GM19324 (cell line): Measurements from ENCODE around the gene GRID1.
A peak's percentile ranks its signal among the peaks of the same experiment; 100 is the strongest.

Experiments
- ATAC-seq: cut with Tn5 transposase; IDR thresholded peaks from one replicate; pipeline ENCODE4 v1.9.1; 2021; ENCODE audit warnings: mild to moderate bottlenecking, moderate library complexity; ENCODE audit not compliant: unreplicated experiment, low FRiP score

Gene GRID1

DNA sequence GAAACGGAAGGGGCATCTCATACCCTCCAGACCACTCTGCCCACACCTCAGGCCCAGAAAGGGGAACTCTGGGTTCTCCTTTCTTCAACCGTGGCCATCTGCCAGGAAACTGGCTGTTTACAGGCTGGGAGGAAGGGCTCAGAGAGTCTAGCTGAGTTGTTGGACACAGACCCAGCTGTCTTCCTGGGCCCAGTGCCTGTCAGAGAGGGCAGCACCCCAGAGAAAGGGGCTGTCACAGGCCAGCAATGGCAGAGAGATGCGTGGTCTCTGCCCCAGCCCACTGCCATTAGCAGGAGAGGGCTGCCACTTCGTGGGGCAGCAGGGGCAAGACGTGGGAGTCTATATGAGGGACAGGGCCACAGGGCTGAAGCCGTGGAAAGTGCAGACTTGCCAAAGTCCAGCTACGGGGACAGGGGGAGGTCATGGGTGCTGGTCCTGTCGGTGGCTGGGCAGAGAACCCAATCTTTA is 11.0 kb downstream of the GRID1 start:
- ATAC-seq = peak; percentile 41

DNA sequence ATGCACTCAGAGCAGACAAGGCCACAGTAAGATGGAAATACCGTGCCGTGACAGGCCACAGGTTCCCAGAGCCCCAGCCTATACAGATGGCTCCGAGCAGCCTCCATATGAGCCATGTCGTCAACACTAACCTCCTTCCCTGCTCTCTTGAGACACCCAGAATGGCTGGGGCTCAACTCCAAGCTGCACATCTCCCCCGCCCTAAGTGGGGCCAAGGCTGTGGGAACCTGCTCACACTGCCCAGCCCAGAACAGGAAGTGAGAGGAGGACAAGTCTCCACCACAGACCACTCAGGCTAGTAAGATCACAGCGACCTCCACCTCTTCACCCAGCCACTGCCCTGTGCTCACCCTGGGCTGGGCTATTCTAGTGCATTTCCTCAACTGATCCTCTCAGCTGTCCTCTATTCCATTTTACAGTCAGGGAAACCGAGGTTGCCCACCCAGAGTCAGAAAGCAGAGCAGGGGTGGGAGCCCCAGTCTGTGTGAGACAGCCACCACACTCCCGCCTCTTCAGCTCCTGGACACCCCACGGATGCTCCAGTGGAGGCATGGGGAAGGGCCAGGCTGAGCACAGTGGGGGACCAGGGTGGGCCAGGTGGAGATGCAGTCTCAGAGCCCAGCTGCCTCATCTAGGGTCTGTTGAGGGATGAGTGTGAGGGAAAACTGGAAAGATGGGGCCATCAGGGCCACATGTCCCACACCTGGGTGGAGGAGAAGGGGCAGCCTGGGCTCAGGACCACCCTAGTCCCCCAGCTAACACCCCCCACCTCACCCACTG is 11.6 kb downstream of the GRID1 start:
- no peak for ATAC-seq

GRCh38 chr10:86353506-86354485 is 12.8 kb downstream of the GRID1 start:
- ATAC-seq = no peak

DNA sequence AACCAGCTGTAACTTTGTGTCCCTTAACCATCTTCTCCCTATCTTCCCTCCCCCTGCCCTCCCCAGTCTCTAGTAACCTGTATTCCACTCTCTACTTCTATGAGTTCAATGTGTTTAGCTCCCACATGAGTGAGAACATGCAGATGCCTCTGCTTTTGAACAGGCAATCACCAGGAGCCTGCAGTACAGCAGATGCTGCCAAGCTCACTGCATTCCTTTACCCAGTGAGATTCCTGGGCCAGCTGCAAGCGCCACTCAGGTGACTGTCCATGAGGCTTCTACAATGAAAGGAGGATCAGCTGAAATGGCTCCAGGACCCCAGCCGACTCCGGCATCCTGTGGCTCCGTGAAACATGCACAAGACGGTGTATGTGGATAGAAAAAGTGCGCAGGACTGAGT is 15.7 kb downstream of the GRID1 start:
- ATAC-seq = no peak

- ATAC-seq = no peak
Observed at GRCh38 chr10:86349940-86350630, 16.5 kb downstream of the GRID1 start.

- no peak for ATAC-seq
Observed at GRCh38 chr10:86349474-86349873, 17.1 kb downstream of the GRID1 start.

DNA sequence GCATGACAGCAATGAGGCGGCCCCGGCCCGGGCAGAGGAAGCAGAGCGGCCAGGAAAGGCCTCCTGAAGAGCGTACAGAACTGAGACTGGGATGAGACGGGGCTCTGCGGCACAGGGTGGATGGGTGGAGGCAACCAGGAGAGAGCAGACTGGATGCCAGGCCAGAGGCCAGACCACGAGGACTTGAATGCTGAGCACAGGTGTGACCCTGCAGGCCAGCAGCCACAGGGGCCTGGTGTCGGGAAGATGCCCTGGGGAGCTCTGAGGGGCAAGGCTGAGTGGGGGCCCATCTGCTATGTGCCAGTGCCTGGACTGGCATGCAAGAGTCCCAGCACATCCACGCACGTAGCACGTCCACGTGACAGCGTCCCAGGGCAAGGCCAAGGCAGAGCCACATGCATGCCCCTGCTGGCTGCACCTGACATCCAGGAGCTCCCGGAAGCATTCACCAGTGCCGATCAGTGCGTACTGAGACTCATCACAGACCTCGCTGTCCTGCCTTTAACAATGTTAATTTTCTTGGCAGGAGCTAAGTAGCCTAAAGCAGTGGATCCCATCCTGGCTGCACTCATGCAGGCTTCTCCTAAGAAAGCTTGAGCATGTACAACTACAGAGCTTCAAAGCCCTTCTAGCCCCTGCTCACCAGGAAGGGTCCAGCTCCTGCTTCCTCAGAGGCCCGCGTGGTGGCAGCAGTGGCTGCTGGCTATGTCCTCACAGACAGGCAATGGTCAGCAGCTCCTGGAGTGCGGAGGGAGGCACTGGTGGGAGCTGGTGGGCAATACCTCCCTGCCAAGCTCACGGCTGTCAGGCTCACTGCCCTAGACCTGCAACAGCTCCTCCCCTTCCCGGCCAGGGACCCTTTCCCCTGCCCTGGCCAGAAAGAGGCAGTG is 18.0 kb downstream of the GRID1 start:
- ATAC-seq = no peak

GRCh38 chr10:86347856-86348255 is 18.7 kb downstream of the GRID1 start:
- no peak for ATAC-seq

GRCh38 chr10:86346799-86347665 is 19.6 kb downstream of the GRID1 start:
- no peak for ATAC-seq

GRCh38 chr10:86345859-86346798 is 20.5 kb downstream of the GRID1 start:
- ATAC-seq = no peak

GRCh38 chr10:86345296-86345858 is 21.2 kb downstream of the GRID1 start:
- no peak for ATAC-seq

DNA sequence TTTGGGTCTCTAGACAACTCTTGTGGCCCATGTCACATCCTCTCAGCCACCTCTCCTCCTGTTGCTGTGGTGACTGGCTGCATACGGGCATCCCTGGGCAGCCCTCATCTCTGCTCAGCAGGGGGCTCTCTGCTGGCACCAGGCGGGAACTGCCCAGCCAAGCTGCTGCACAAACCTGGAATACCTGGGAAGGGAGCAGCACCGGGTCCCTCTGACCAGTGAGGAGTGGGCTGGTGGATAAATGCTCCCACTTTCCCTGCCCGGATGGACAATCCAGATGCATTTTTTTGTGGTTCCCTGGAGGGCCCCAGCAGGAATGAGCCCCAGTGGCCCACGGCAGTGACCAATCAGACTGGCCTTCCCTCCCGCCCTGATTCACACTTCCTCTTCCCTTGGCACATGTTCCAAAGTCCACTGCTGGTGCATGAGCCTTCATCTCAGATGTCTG is 21.9 kb downstream of the GRID1 start:
- no peak for ATAC-seq

DNA sequence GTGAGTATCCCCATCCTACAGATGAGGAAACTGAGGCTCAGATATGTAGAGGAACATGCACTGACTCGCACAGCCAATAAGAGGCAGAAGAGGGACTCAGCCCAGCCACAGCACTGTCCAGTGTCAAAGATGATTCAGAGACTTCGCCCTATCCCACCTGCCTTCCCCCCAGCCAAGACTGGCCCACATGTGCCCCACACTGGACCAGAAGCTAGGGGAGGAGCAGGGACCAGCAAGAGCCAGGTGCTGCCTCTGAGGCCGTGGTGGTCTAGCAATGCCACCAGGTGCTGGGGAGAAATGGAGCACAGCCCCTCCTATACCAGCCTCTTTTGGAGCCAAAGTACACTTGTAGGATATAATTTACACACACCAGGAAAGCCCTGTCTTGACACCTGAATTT is 22.3 kb downstream of the GRID1 start:
- no peak for ATAC-seq

- ATAC-seq = no peak
Observed at GRCh38 chr10:86343761-86344160, 22.8 kb downstream of the GRID1 start.

DNA sequence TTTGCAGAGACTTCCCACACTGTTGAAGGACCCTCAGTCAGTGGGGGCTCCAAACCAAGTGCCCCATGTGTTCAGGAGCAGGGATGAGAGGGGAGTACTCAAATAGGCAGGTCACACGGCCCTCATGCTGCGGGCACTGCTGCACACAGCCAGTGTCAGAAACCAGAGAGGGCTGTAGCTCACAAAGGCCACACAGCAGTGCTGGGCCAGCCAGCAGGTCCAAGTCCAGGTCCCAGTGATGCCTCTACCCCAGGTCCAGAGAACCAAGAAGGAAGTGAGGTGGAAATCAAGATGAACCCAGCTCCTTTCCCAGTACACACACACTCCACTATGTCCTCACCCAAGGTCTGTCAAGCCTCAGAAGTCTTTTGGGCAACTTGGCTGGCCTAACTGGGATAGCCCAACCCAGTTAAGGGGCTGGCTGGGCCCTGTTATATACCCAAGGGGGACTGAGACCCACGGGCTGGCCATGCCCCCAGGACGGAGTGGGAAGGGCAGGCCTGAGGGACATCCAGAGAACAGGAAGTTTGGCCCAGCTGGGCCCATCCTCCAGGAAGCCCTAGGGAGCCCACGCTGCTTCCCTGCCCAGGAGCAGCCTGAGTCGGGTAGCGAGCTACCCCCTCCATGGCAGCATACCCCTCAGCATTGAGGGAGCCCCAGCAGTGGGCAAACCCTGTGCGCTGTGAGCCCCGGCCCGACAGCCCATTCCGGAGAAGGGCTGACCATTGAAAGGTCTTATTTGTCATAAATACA is 24.3 kb downstream of the GRID1 start:
- ATAC-seq = no peak

- no peak for ATAC-seq
Observed at GRCh38 chr10:86341361-86341811, 25.2 kb downstream of the GRID1 start.

GRCh38 chr10:86340991-86341260 is 25.7 kb downstream of the GRID1 start:
- no peak for ATAC-seq
